Prostate gland (tissue), 2 donors: ENCODE measurements around the gene RER1. TPM values are rescaled to one million over a fixed set of nuclear protein-coding genes. Genes with fewer than 3 reads are reported as not detected.

Experiments used
- DNase-seq: peaks from one replicate; pipeline ENCODE4 v3.0.0-alpha.2; 2019; ENCODE audit warnings: low spot score
- H3K27ac ChIP-seq, 2 donors: fragments of 200-600 bp; sonication (generic); 2 replicates each; pipeline ENCODE4 v1.5.1; 2017 to 2019
- H3K27me3 ChIP-seq: fragments of 200-600 bp; sonication (generic); replicated peaks from 2 replicates; pipeline ENCODE4 v1.5.1; 2019; ENCODE audit not compliant: insufficient read depth
- H3K36me3 ChIP-seq, 2 donors: fragments of 200-600 bp; sonication (generic); 1 replicate in 1 of 2; 2 replicates in 1 of 2; pipeline versions ENCODE4 v1.5.1 to v1.8.1; 2017 to 2019
- H3K4me1 ChIP-seq: fragments of 200-600 bp; sonication (generic); replicated peaks from 2 replicates; pipeline ENCODE4 v1.5.1; 2019
- H3K4me3 ChIP-seq, 2 donors: fragments of 200-600 bp; sonication (generic); 2 replicates each; pipeline ENCODE4 v1.5.1; 2017 to 2019
- H3K9me3 ChIP-seq: fragments of 200-600 bp; sonication (generic); 2 replicates; pipeline ENCODE4 v1.5.1; 2017
- CTCF ChIP-seq, 4 experiments: fragments of 200-600 bp in 2 of 4; fragments of 450-650 bp in 2 of 4; sonication (generic) in 2 of 4; IDR thresholded peaks; 1 replicate in 3 of 4; 2 replicates in 1 of 4; pipeline ENCODE4 v1.5.1; 2016 to 2019; ENCODE audit warnings: antibody characterized with exemption in 4 of 4, mild to moderate bottlenecking in 2 of 4, moderate library complexity in 2 of 4
- POLR2A ChIP-seq: fragments of 450-650 bp; IDR thresholded peaks from one replicate; pipeline ENCODE4 v1.6.1; 2016; ENCODE audit warnings: antibody characterized with exemption, mild to moderate bottlenecking
- POLR2AphosphoS5 ChIP-seq: sonication (generic); formaldehyde crosslinking; IDR thresholded peaks from one replicate; pipeline ENCODE4 v1.6.1; 2017; ENCODE audit warnings: antibody characterized with exemption
- WGBS: methylation state at CpG from one replicate; pipeline ENCODE4 v1.1.5; 2018; 5-methylcytosine and 5-hydroxymethylcytosine counted together
- intact Hi-C: fragments of 100-400 bp; cut with DNase I; formaldehyde crosslinking; loops from one replicate; pipeline ENCODE4 v1.14.2; 2022
- total RNA-seq, 2 donors: library from RNA; depleted of rRNA; stranded (reverse); fragments of >200 nt; gene quantifications; one replicate each; pipeline ENCODE4 v1.1.0, GENCODE V29; 2016

RER1 gene
- total RNA-seq, 2 donors from 2014 or later: 86.1 to 97.0 TPM

DNA sequence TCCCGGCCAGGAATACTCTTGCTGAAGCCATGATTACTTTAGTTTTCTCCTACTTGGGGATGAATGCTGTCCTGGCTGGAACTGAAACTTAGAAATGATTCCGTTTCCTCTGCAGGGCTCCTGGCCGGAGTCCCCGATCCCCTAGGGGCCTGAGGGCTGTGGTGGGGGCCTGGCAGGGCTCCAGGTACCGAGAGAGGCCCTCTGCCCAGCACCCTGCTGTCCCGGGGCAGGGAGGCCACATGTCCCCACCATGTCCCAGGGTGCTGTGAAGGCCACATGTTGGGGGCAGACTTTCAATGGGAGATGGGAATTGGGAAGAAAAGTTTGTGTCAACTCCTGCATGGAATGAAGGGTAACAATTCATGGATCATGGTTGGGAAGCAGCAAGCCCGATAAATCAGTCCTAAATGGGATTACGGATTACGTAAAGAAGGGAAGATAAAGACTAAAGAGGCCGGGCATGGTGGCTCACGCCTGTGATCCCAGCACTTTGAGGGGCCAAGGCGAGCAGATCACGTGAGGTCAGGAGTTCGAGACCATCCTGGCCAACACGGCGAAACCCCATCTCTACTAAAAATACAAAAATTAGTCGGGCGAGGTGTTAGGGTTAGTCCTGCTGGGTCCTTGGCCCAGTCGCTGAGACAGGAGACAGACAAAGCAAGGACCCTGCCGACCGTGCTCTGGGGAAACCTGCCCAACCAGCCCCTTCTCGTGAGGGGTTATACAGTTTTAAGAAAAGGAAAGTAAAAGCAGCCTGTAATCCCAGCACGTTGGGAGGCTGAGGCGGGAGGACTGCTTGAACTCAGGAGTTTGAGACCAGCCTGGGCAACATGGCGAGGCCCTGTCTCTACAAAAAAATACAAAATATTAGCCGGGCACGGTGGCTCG, 37.8 kb upstream of the RER1 start:
- no peak for DNase-seq
- TF ChIP-seq POLR2A (no peak), CTCF (IDR thresholded peaks at IDR 0.05) (no peak), POLR2AphosphoS5 (no peak)
- Histone ChIP-seq H3K27me3 (no peaks in the 10 kb centered on the region), H3K36me3 (no peaks in the 10 kb centered on the region), H3K27ac (peak overlapping the region; percentile 57 to 74), H3K4me1 (peaks cover 6% of the 10 kb centered on the region), H3K9me3 (no peaks in the 10 kb centered on the region), H3K4me3 (no peak overlapping the region)
- intact Hi-C loops: no loop called here
- WGBS: 74% methylated on average over 28 of the region's 28 CpGs

DNA sequence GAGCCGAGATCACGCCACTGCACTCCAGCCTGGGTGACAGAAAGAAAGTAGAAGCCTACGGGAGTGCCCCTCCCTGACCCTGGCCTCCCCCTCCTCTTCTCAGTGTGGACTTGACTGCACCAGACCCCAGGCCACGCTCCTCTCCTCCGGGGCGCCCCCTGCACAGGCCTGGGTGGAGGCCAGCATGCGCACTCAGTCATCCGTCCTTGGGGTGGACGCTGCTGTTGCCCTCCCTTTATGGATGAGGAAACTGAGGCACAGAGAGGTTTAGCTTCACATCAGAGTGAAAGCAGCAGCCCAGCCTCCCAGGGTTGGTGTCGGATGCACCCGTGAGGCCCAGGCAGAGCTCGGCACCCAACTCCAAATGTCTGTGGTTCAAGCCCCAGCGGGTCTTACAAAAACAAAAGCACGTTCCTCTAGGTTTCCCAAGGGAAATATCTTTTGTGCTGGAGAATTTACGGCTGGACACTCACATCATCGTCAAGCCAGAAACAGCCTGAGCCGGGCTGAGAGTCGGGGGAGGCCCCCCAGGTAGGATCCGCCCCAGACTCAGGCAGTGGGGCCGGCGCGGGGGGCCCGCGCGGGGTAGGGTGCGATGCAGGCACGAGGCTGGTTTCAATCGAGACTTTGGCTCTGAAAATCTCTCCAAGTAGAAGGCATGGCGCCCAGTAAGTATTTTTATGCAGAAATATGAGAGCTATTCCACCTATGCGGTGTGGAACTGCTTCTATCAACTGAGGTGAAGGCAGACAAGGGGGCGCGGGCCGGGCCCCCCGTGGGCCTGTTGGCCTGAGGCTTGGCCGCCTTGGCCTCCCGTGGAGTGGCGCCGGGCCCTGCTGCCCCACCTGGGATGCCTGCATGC, 36.9 kb upstream of the RER1 start:
- DNase-seq: no peak
- Histone ChIP-seq H3K27ac (no peak overlapping the region), H3K36me3 (no peaks in the 10 kb centered on the region), H3K9me3 (no peaks in the 10 kb centered on the region), H3K27me3 (no peaks in the 10 kb centered on the region), H3K4me3 (no peak overlapping the region), H3K4me1 (peaks cover 6% of the 10 kb centered on the region)
- intact Hi-C loops: no loop called here
- no peak for TF ChIP-seq POLR2A
- TF ChIP-seq CTCF (IDR thresholded peaks at IDR 0.05): no peak
- no peak for TF ChIP-seq POLR2AphosphoS5
- WGBS: 63% methylated on average over 38 of the region's 38 CpGs

GRCh38 chr1:2355373-2356261, 36.0 kb upstream of the RER1 start:
- no peaks in the 10 kb centered on the region for H3K9me3 ChIP-seq
- TF ChIP-seq POLR2A (no peak), POLR2AphosphoS5 (no peak), CTCF (IDR thresholded peaks at IDR 0.05) (no peak)

DNA sequence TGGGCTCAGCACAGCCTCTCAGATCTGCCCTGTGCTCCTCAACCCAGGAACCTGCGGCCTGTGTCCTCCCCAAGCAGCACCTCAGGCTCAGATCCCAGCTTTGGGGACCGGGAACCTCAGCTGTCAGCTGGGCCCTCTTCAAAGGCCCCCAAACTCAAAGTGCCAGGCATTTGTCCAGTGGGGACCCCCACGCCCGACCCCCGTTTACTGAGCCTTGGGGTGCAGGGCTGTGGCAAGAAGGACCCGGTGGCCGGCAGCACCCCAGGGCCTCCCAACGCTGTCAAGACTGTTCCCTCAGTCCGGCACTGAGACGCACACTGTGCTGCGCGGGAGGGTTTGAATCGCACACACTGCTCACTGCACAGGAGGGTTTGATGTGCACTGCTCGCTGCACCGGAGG, 35.2 kb upstream of the RER1 start:
- DNase-seq: no peak
- TF ChIP-seq POLR2AphosphoS5 (no peak), POLR2A (no peak), CTCF (IDR thresholded peaks at IDR 0.05) (no peak)
- Histone ChIP-seq H3K4me3 (no peak overlapping the region), H3K36me3 (no peaks in the 10 kb centered on the region), H3K27me3 (no peaks in the 10 kb centered on the region), H3K9me3 (no peaks in the 10 kb centered on the region), H3K4me1 (peaks cover 6% of the 10 kb centered on the region), H3K27ac (no peak overlapping the region)
- intact Hi-C loops: no loop called here
- 94% methylated on average over 15 of the region's 15 CpGs for WGBS

More at GRCh38 chr1:2355373-2356261, 36.0 kb upstream of the RER1 start:
- WGBS: 84% methylated on average over 28 of the region's 28 CpGs
- H3K4me3 ChIP-seq: no peak overlapping the region
- H3K27me3 ChIP-seq: no peaks in the 10 kb centered on the region
- peaks cover 6% of the 10 kb centered on the region for H3K4me1 ChIP-seq
- no peak overlapping the region for H3K27ac ChIP-seq
- intact Hi-C loops: no loop called here
- no peak for DNase-seq
- H3K36me3 ChIP-seq: no peaks in the 10 kb centered on the region
